NCI-H446 treated with DMSO at 0.1 percent for 48 hours (cell line): ENCODE data around the gene DSTYK.
"Not testable (repeated sequence)": the region's sequence is repeated elsewhere in the genome, so short reads cannot be mapped to it uniquely, and the experiment has no call there.

Source experiments
- DNase-seq: peaks from one replicate; lab custom pipeline; 2025; lab: John Stamatoyannopoulos, UW

Gene DSTYK

GRCh38 chr1:205217418-205217817 lies 5.9 kb upstream of the DSTYK start:
- no peak for DNase-seq

DNA sequence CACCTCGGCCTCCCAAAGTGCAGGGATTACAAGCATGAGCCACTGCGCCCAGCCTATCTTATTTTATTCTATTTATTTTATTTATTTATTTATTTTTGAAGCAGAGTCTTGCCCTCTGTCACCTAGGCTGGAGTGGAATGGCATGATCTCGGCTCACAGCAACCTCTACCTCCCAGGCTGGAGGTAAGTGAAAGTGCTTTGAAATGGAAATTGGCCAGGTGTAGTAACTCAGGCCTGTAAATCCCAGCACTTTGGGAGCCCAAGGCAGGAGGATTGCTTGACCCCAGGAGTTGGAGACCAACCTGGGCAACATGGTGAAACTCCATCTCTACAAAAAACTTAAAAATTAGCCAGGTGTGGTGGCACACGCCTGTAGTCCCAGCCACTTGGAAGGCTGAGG lies 5.1 kb upstream of the DSTYK start:
- DNase-seq, result no peak

GRCh38 chr1:205214756-205215155 lies 3.3 kb upstream of the DSTYK start:
- DNase-seq, result no peak

GRCh38 chr1:205211839-205212536 lies 486 bp upstream of the DSTYK start:
- DNase-seq, result no peak

- no peak for DNase-seq
Observed at GRCh38 chr1:205210756-205211168, 740 bp downstream of the DSTYK start.

- no peak for DNase-seq
Observed at GRCh38 chr1:205208811-205209210, 2.7 kb downstream of the DSTYK start.

DNA sequence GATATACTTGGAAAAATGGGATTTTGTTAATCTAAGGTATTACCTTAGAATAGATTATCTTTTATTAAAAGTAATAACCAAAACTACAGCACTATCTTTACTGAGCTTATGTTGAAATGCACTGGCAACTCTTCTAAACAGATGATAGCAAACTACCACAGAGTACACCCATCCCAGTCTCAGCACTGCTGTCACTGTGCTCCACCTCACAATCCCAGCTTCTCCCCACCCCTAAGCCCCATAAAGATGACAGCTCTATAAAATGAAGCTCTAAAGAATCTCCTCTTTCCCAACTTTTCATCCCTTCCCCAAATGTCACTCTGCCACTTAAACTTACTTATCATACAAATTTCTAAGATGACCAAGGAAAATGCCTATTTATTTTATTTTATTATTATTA lies 6.4 kb downstream of the DSTYK start:
- DNase-seq, result no peak

DNA sequence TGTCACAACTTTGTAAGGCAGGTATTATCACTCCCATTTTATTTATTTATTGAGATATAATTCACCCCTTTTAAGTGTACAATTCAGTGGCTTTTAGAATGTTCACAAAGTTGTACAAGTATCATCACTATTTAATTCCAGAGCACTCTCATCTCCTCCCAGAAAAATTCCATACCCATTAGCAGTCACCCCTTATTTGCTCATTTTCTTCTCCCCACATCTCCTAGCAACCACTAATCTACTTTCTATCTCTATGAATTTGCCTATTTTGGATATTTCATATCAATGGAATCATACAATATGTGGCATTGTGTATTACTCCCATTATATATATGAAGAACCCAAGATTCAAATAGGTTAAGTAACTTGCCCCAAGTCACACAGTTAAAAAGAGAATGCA lies 7.0 kb downstream of the DSTYK start:
- DNase-seq, result no peak

GRCh38 chr1:205199931-205200299 lies 11.6 kb downstream of the DSTYK start:
- DNase-seq, result no peak

GRCh38 chr1:205199090-205199930 lies 12.2 kb downstream of the DSTYK start:
- DNase-seq, result no peak

DNA sequence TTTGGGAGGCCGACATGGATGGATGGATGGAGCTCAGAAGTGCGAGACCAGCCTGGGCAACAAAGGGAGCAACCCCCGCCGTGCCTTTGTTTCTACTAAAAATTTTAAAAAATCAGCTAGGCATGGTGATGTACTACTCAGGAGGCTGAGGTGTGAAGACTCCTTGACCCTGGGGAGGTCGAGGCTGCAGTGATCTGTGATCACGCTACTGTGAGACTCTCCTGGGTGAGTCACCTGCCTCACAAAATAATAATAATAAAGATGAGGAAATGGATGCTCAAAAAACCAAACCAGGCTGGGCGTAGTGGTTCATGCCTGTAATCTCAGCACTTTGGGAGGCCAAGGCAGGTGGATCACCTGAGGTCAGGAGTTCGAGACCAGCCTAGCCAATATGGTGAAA lies 19.2 kb downstream of the DSTYK start:
- DNase-seq, result no peak

GRCh38 chr1:205191622-205192021 lies 19.9 kb downstream of the DSTYK start:
- peak; percentile 78 for DNase-seq

- DNase-seq, result no peak
Observed at GRCh38 chr1:205190845-205191577, 20.5 kb downstream of the DSTYK start.

DNA sequence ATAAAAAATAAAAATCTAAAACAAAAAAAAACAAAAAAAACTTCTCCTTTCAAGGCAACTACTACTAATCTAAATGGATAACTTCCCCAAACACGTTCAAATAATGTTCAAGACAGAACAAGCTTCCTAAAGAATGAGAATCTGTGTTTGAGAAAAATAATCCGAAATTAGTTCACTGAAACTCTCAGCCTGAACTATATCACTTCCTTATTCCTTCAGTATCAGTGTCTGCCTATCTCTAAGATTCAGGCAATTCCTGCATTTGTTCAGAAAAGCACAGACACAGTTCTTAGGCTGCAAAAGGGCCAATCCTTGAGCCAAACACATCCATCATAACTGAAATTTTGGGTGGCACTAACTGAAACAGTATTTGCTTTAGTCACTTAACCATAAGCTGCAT lies 22.4 kb downstream of the DSTYK start:
- DNase-seq, result no peak

GRCh38 chr1:205188596-205188995 lies 22.9 kb downstream of the DSTYK start:
- DNase-seq, result no peak

DNA sequence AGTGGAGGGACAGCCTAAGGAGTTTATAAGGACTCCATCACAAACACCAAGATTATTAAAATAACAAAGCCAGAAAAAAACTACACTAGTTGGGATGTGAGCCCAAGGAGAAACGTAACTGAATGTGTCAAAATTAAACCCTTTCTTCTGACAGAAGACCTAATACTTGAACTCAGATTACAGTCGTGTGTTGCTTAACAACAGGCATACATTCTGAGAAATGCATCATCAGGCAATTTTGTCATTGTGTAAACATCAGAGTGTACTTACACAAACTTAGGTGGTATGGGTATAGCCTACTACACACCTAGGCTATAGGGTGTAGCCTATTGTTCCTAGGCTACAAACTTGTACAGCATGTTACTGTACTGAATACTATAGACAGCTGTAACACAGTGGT lies 23.4 kb downstream of the DSTYK start:
- DNase-seq, result no peak

GRCh38 chr1:205187420-205187819 lies 24.1 kb downstream of the DSTYK start:
- DNase-seq, result no peak

DNA sequence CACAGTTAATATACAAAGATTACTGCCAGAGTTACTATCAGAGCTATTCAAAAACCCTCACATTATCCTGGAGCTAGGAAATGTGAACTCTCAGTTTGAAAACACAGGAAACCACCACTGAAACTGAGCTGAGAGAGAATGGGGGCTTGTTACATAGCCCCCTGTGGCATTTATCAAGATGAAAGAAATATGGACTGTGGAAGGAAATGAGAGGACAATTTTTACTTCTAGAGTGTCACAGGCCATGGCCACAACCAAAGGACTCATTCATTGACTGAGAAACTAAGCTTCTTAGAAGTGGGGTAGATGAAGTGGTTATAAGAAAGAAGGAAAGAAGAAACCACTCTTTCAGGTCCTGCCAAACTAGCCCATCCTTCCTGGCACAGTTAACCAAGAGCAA lies 25.3 kb downstream of the DSTYK start:
- DNase-seq, result no peak

DNA sequence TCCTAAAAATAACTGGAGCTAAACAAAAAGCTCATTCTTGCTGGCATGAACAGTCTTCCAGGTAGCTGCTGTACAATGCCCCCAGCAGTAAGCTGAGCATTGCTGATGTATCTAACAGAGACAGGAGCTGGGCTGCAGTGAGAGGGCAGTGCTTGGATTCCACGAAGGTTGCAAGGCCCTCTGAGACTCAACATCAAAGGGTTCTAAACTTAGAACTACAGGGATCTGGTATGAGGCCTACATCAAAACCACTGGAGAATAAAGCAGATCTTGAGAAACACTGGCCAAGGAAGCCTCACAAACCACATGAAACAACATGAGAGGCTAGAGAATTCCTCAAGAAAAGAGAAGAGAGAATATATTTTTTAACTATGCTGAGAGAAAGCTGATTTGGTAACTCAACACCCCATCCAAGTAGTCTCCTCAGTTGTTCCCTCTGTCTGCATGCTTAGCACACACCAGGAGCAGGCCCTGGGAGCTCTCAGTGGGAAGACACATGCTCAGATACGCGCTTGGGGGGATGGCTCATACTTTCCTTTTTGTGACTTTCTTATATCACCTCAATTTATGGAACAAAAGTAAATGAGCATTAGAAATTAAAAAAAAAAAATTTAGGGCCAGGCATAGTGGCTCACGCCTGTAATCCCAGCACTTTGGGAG lies 27.7 kb downstream of the DSTYK start:
- DNase-seq, result no peak

DNA sequence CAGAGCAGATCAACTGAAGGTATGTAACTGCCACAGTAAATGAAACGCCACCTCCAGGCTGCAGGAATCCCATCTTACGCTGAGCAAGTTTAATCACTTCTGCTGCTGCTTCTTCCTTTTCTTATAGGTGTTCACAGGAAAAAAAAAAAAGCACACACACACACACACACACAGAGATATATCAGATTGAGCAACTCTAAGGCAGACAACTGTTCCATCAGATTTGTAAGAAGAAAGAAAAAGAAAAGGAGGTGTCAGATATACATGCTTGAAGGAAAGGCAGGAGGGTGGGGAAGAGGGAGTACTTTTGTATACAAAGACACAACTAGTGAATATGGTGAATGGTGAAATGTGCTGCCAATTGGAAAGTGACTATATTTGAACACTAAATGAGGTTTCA lies 28.6 kb downstream of the DSTYK start:
- no peak for DNase-seq

- not testable (repeated sequence) for DNase-seq
Observed at GRCh38 chr1:205180331-205180730, 31.2 kb downstream of the DSTYK start.

- no peak for DNase-seq
Observed at GRCh38 chr1:205179842-205180241, 31.7 kb downstream of the DSTYK start.
